ENCODE measurements around the gene CFAP54.

The CFAP54 gene

GRCh38 chr12:96751626-96752025 is 262.2 kb downstream of the CFAP54 start:
- DNase-seq (ENCODE audit: low read depth), result no peak

GRCh38 chr12:96752211-96752610 is 262.8 kb downstream of the CFAP54 start:
- no peak for DNase-seq (ENCODE audit: low read depth)

GRCh38 chr12:96766232-96766631 is 276.9 kb downstream of the CFAP54 start:
- no peak for DNase-seq (ENCODE audit: low read depth)

- DNase-seq (ENCODE audit: low read depth), result no peak
Measured at GRCh38 chr12:96769400-96769799, 280.0 kb downstream of the CFAP54 start.

GRCh38 chr12:96770219-96771102 is 281.1 kb downstream of the CFAP54 start:
- DNase-seq (ENCODE audit: low read depth), result no peak

GRCh38 chr12:96773031-96773430 is 283.7 kb downstream of the CFAP54 start:
- no peak for DNase-seq (ENCODE audit: low read depth)

- no peak for DNase-seq (ENCODE audit: low read depth)
Measured at GRCh38 chr12:96774496-96775256, 285.3 kb downstream of the CFAP54 start.

- no peak for DNase-seq (ENCODE audit: low read depth)
Measured at GRCh38 chr12:96776908-96777307, 287.5 kb downstream of the CFAP54 start.

GRCh38 chr12:96780330-96780729 is 291.0 kb downstream of the CFAP54 start:
- no peak for DNase-seq (ENCODE audit: low read depth)

- no peak for DNase-seq (ENCODE audit: low read depth)
Measured at GRCh38 chr12:96786791-96787190, 297.4 kb downstream of the CFAP54 start.

- no peak for DNase-seq (ENCODE audit: low read depth)
Measured at GRCh38 chr12:96803969-96804368, 314.6 kb downstream of the CFAP54 start.

GRCh38 chr12:96806272-96806671 is 316.9 kb downstream of the CFAP54 start:
- DNase-seq (ENCODE audit: low read depth), result no peak

- no peak for DNase-seq (ENCODE audit: low read depth)
Measured at GRCh38 chr12:96807741-96808140, 318.4 kb downstream of the CFAP54 start.

GRCh38 chr12:96808587-96808986 is 319.2 kb downstream of the CFAP54 start:
- DNase-seq (ENCODE audit: low read depth), result no peak

GRCh38 chr12:96809522-96809921 is 320.1 kb downstream of the CFAP54 start:
- DNase-seq (ENCODE audit: low read depth), result no peak

GRCh38 chr12:96810057-96810456 is 320.7 kb downstream of the CFAP54 start:
- DNase-seq (ENCODE audit: low read depth), result no peak

GRCh38 chr12:96810477-96810876 is 321.1 kb downstream of the CFAP54 start:
- no peak for DNase-seq (ENCODE audit: low read depth)

GRCh38 chr12:96811083-96811482 is 321.7 kb downstream of the CFAP54 start:
- no peak for DNase-seq (ENCODE audit: low read depth)

GRCh38 chr12:96812153-96812552 is 322.8 kb downstream of the CFAP54 start:
- DNase-seq (ENCODE audit: low read depth), result no peak

- no peak for DNase-seq (ENCODE audit: low read depth)
Measured at GRCh38 chr12:96814200-96814599, 324.8 kb downstream of the CFAP54 start.

GRCh38 chr12:96821592-96821991 is 332.2 kb downstream of the CFAP54 start:
- DNase-seq (ENCODE audit: low read depth), result no peak

GRCh38 chr12:96822641-96823040 is 333.3 kb downstream of the CFAP54 start:
- DNase-seq (ENCODE audit: low read depth), result no peak
